HG02840 (cell line): ENCODE data around the gene GMDS.

Experiments
- ATAC-seq: cut with Tn5 transposase; IDR thresholded peaks from one replicate; pipeline ENCODE4 v1.9.1; 2021; ENCODE audit warnings: mild to moderate bottlenecking, moderate library complexity, moderate number of reproducible peaks; ENCODE audit not compliant: unreplicated experiment, low FRiP score

GMDS gene

DNA sequence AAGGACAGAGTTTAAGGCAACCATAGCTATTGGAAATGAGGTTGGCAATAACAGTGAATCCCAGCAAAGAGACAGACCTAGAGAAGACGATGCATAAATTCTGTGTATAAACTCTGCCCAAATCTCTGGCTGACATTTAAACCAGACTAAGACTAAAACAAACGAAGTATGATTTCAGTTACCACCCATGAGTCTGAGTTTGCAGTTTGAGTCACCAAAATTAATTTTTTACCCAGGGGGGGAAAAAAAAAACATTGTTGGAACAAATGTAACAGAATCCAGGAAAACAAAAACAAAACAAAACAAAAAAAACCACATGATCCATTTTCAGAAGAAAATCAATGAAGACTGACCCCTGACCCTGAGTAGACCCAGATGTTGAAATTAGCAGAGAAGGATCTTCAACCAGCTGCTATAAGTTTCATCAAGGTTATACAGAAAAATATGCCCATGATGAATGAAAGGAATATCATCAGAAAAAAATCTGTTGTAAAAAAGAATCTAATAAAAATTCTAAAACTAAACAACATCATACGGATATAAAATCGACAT, 190.8 kb downstream of the GMDS start:
- ATAC-seq: no peak

DNA sequence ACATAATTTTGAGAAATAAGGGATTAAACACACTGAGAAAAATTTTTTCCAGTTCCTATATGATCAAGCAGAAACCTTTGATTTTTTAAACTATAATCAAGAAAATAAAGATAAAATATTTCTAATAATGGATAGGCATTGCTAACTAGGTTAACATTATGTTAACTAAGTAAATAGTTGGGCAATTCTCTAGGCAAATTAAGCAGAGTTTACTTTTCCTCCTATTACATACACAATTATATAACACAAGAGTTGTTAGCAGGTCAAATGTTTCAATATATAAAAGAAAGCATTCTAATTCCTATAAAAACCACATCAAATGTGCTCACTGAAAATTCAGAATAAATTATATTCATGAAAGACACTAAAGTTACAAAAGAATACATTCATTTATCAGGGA, 191.7 kb downstream of the GMDS start:
- ATAC-seq: no peak

- no peak for ATAC-seq
Measured at GRCh38 chr6:2047855-2048254, 197.6 kb downstream of the GMDS start.

- ATAC-seq: no peak
Measured at GRCh38 chr6:2044192-2044591, 201.2 kb downstream of the GMDS start.

DNA sequence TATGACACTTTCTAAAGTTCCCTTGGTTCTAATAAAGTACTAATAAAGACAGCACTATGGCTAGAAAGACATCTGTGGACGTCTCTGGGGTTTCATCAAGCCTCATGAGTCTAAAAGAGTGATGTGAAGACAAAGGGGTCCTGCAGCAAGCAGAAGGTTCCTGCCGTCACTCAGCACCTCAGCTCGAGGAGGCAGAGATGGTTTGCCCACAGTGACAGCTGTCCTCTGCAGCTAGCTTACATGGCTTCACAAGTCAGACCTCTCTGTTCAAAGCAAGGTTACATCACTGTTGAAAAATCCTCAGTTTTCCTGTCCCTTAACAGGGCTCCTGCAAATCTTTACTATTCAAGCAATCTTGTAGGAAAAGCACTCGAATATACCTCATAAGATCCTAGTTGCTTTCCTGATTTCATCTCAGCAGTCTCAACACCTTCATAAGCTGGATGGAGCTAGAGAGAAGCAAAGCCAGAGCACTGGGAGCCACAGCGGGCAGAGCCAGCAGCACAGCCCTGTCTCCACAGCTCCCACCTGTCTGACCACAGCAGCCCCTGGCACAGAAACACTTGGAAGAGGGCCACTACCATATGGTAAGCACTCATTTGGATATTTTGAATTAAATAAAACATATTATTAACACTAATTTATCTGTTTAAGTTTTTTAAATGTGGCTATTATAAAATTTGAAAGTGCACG, 202.3 kb downstream of the GMDS start:
- no peak for ATAC-seq

GRCh38 chr6:2038092-2038491, 207.3 kb downstream of the GMDS start:
- no peak for ATAC-seq

DNA sequence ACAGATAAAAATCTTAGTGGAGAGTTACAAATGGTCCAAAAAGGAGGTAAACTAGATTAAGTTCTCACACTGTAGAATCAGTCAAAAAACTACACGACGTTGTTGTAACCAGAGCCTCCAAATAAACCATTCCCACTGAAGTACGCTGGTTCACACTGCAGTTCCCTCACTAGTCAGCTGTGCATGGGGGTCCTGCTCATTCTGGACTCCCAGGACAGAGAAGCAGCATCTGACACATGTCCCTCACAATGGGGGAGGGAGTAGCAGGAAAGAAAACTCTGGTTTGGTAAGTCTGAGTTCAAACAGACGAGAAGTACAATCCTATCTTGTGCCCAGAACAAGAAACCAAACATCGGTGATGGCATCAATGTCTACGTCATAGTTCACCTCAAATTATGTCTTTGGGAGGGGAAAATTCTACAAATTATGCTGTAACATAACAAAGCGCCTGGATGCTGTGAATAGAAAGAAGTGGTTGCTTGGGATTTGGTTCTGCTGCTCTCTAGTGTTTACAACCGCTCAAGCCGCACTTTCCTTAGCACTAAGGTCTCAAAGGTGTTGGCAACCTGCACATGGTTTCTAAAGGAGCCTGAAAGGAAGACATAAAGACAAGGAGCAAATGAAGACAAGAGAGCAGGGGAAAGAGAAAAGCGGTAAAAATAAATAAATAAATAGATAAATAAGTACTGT, 208.0 kb downstream of the GMDS start:
- no peak for ATAC-seq

GRCh38 chr6:2036710-2037023, 208.7 kb downstream of the GMDS start:
- no peak for ATAC-seq

DNA sequence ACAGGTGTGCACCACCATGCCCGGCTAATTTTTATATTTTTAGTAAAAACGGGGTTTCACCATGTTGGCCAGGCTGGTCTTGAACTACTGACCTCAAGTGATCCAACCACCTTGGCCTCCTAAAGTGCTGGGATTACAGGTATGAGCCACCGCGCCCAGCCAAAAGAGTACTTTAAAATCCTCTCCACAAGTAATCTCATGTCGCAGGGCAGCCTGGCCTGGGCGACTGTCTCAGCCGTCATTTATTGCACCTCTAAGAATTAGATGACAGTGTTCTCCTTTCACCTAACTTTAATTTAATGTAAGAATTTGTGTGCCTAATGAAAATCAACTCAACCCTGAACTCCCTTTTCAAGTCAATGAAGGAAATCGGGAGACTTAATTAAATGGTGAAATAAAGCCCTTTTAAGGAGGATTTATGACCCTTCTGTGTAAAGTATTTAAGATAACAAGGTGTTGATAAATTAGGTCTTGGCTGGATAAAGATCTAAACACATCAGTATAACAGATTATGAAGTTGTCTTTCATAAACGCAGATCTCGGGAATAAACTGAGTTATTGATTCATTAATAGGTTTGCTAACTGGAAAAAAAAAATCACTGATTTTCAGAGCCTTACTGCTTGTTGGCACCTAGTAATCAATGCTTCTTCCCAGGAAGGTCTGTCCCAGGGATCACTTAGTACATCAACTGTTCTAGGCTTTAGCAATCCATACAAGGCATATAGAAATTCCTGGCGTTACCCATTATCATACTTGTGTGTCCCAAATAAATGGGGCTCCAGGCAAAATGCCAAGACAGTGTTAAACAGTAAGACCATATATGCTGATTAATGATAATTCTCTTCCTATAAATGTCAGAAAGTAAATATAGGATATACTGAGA, 209.3 kb downstream of the GMDS start:
- ATAC-seq: no peak

DNA sequence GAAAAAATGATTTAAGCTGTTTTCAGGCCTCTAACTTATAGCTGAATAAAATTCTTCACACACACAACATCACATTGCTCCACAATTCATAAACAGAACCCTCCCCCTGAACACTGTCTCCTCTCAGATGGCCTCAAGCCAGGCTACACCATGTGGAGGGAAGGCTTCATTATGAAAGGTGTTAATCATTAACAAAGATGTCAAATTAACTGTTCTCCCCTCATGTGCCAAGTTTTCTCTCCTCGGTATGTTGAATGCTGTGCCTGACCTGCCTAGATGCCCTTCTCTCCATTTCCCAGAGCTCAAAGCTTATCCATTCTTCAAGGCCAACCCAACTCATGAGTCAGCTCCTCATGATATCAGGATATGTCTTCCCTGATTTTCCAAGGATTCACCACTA, 210.4 kb downstream of the GMDS start:
- no peak for ATAC-seq

DNA sequence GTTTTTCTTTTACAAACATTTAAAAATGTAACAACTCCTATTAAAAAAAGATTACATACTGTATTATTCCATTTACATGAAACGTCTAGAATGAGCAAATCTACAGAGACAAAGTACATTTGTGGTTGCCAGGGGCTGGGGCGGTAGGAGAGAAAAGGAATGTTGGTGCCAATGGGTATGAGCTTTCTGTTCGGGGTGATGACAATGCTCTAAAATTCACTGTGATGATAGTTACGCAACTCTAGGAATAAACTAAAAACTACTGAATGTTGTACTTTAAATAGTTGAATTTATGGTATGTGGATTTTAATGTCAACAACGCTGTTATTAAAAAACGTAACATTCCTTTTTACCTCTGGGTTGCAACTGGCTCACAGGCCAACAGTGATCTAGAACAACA, 211.1 kb downstream of the GMDS start:
- ATAC-seq: no peak

DNA sequence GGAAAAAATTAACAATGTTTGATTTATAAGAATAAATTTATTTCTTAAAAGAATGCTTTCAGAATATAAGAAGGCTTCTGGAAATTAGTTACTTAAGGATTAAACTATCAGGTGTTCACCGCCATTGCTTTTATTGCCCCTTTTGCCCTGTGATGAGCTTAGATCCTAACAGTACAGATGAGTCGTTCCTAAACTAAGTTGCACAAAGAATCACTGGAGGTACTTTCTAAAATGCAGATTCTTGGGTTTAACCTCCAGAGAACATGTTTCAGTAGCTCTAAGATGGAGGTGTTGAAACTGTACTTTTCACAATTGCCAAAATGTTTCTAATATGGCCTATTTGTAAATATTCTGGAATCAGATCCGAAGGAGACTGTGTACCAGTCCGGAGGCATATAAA, 211.9 kb downstream of the GMDS start:
- ATAC-seq: no peak

DNA sequence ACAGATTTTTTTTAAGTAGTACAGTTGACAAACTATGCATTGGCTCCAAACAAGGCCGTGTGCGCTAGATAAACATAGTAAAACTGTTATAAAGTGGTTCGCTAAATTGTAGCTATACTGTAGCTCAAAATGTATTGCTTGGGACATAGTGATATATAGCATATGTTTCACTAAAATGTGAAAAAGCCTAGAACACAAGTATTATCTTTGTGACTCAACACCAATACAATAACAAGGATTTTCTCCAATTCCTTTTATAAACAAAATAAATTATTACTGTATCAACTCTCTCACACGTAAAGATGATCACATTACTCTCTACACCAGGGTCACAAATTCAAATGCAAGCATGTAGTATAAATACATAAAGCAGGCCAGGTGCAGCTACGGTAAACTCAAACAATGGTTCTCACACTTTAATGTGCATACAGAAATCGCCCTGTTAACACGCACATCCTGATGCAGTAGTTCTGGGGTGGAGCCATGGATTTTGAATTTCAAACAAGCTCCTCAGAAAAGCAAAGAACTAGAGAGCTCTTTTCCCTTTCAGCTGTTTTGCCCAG, 214.6 kb downstream of the GMDS start:
- ATAC-seq: no peak

- no peak for ATAC-seq
Measured at GRCh38 chr6:2029952-2030351, 215.5 kb downstream of the GMDS start.

DNA sequence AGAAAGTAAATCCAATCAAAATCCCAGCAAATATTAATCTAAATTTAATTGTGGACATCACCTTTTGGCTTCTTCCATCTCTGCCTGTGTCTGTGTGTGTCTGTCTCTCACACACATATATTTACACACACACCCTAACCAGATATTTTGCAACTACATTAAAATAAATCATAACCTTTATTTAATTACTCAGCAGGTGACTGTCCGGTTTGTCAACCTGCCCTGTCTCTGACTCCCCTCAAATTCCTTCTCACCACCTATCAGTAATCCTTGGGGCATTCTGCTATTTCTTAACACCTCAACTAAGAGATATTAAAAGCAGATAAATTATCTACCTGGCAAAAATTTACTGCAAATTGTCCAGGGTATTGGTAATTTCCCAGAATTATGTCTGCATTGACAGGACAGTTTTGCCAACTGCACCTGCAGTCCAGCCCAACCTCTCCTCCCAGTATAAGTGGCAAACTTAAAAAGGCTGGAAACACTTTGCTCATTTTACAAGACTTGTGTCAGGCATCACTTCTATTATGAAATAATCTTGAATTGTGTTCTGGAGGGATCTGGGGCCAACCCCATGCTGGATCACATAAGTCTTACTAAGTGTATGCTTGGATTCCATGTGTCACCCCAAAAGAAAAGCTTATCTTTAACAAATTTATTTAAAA, 216.1 kb downstream of the GMDS start:
- ATAC-seq: no peak

GRCh38 chr6:2028457-2029038, 216.9 kb downstream of the GMDS start:
- ATAC-seq: no peak

DNA sequence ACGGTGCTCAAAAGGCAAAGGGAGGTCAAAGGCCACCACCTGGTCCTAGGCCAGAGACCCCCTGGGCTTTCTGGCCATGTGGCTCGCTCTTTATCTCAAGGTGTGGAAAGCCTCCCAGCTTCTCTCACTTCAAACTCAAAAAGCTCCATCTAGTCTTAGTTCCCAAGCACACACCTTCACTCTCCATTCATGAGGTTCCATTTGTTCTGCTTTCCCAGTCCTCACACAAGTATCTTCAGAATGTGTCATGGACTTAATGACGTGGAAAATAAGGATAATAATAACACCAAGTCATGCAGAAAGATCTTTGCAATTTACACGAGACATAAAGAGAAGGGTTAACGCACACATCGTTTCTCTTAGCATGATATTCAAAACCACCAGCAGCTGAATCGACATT, 219.3 kb downstream of the GMDS start:
- ATAC-seq: no peak

- ATAC-seq: no peak
Measured at GRCh38 chr6:2021713-2022125, 223.7 kb downstream of the GMDS start.

GRCh38 chr6:2020909-2021308, 224.5 kb downstream of the GMDS start:
- ATAC-seq: no peak

- no peak for ATAC-seq
Measured at GRCh38 chr6:2019051-2019450, 226.4 kb downstream of the GMDS start.
